ENCODE measurements around the gene BTG4. TPM values are rescaled to one million over a fixed set of nuclear protein-coding genes. Genes with fewer than 3 reads are reported as not detected.

The BTG4 gene
- total and polyA plus RNA-seq, 2 experiments from 2014 or later, result 0.21 to 0.31 TPM

GRCh38 chr11:111510311-111510710 lies 1.9 kb downstream of the BTG4 start:
- DNase-seq (ENCODE audit: low spot score) (no peak), ATAC-seq (no peak)
- peaks cover 26% of the 10 kb centered on the region for H3K27me3 Mint-ChIP-seq (ENCODE audit: insufficient read depth, low read depth, poor library complexity)

More at GRCh38 chr11:111510311-111510710, 1.9 kb downstream of the BTG4 start:
- Histone ChIP-seq H3K27me3 (ENCODE audit: insufficient read depth) (peaks cover 36% of the 10 kb centered on the region), H3K79me2 (replicated peaks; ENCODE audit: insufficient read depth) (no peaks in the 10 kb centered on the region), H3K9me2 (ENCODE audit: insufficient read depth) (no peaks in the 10 kb centered on the region), H3K4me1 (ENCODE audit: insufficient read depth) (peaks cover 22% of the 10 kb centered on the region), H3K36me3 (ENCODE audit: insufficient read depth) (no peaks in the 10 kb centered on the region), H3F3A (replicated peaks; ENCODE audit: low read depth) (peaks cover 6% of the 10 kb centered on the region; the same call in 1 of the 2 replicates), H3K27ac (ENCODE audit: low read depth) (no peak overlapping the region), H3K4me2 (no peak overlapping the region), H3K4me3 (no peak overlapping the region), H2AFZ (peak overlapping the region; percentile 39; the same call in 1 of the 2 replicates), H4K20me1 (replicated peaks; ENCODE audit: insufficient read depth) (no peaks in the 10 kb centered on the region)
- Mint-ChIP-seq H3K4me3 (no peak overlapping the region), H3K4me1 (peaks cover 11% of the 10 kb centered on the region; the same call in 2 of the 3 replicates), H3K36me3 (ENCODE audit: low read depth) (no peaks in the 10 kb centered on the region), H3K9me3 (no peaks in the 10 kb centered on the region), H3K27ac (peak overlapping the region; percentile 3; the same call in 1 of the 2 replicates)
- TF ChIP-seq, protein P1, sequence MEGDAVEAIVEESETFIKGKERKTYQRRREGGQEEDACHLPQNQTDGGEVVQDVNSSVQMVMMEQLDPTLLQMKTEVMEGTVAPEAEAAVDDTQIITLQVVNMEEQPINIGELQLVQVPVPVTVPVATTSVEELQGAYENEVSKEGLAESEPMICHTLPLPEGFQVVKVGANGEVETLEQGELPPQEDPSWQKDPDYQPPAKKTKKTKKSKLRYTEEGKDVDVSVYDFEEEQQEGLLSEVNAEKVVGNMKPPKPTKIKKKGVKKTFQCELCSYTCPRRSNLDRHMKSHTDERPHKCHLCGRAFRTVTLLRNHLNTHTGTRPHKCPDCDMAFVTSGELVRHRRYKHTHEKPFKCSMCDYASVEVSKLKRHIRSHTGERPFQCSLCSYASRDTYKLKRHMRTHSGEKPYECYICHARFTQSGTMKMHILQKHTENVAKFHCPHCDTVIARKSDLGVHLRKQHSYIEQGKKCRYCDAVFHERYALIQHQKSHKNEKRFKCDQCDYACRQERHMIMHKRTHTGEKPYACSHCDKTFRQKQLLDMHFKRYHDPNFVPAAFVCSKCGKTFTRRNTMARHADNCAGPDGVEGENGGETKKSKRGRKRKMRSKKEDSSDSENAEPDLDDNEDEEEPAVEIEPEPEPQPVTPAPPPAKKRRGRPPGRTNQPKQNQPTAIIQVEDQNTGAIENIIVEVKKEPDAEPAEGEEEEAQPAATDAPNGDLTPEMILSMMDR (conservative IDR thresholded peaks at IDR 0.05; ENCODE audit: low read depth in 2 of 2), result no peak
- TF ChIP-seq REST (IDR thresholded peaks at IDR 0.05; ENCODE audit: unreplicated experiment) (no peak), ZNF331 (CRISPR knock-in tag; IDR thresholded peaks at IDR 0.05; ENCODE audit: low read depth) (no peak), NANOG (IDR thresholded peaks at IDR 0.05; ENCODE audit: borderline replicate concordance) (no peak), STAT1 (IDR thresholded peaks at IDR 0.05; ENCODE audit: unreplicated experiment) (no peak), ZNF114 (CRISPR knock-in tag; IDR thresholded peaks at IDR 0.05) (no peak)
- TF ChIP-seq, protein P2, sequence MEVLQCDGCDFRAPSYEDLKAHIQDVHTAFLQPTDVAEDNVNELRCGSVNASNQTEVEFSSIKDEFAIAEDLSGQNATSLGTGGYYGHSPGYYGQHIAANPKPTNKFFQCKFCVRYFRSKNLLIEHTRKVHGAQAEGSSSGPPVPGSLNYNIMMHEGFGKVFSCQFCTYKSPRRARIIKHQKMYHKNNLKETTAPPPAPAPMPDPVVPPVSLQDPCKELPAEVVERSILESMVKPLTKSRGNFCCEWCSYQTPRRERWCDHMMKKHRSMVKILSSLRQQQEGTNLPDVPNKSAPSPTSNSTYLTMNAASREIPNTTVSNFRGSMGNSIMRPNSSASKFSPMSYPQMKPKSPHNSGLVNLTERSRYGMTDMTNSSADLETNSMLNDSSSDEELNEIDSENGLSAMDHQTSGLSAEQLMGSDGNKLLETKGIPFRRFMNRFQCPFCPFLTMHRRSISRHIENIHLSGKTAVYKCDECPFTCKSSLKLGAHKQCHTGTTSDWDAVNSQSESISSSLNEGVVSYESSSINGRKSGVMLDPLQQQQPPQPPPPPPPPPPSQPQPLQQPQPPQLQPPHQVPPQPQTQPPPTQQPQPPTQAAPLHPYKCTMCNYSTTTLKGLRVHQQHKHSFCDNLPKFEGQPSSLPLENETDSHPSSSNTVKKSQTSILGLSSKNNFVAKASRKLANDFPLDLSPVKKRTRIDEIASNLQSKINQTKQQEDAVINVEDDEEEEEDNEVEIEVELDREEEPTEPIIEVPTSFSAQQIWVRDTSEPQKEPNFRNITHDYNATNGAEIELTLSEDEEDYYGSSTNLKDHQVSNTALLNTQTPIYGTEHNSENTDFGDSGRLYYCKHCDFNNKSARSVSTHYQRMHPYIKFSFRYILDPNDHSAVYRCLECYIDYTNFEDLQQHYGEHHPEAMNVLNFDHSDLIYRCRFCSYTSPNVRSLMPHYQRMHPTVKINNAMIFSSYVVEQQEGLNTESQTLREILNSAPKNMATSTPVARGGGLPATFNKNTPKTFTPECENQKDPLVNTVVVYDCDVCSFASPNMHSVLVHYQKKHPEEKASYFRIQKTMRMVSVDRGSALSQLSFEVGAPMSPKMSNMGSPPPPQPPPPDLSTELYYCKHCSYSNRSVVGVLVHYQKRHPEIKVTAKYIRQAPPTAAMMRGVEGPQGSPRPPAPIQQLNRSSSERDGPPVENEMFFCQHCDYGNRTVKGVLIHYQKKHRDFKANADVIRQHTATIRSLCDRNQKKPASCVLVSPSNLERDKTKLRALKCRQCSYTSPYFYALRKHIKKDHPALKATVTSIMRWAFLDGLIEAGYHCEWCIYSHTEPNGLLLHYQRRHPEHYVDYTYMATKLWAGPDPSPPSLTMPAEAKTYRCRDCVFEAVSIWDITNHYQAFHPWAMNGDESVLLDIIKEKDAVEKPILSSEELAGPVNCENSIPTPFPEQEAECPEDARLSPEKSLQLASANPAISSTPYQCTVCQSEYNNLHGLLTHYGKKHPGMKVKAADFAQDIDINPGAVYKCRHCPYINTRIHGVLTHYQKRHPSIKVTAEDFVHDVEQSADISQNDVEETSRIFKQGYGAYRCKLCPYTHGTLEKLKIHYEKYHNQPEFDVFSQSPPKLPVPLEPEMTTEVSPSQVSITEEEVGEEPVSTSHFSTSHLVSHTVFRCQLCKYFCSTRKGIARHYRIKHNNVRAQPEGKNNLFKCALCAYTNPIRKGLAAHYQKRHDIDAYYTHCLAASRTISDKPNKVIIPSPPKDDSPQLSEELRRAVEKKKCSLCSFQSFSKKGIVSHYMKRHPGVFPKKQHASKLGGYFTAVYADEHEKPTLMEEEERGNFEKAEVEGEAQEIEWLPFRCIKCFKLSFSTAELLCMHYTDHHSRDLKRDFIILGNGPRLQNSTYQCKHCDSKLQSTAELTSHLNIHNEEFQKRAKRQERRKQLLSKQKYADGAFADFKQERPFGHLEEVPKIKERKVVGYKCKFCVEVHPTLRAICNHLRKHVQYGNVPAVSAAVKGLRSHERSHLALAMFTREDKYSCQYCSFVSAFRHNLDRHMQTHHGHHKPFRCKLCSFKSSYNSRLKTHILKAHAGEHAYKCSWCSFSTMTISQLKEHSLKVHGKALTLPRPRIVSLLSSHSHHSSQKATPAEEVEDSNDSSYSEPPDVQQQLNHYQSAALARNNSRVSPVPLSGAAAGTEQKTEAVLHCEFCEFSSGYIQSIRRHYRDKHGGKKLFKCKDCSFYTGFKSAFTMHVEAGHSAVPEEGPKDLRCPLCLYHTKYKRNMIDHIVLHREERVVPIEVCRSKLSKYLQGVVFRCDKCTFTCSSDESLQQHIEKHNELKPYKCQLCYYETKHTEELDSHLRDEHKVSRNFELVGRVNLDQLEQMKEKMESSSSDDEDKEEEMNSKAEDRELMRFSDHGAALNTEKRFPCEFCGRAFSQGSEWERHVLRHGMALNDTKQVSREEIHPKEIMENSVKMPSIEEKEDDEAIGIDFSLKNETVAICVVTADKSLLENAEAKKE (CRISPR knock-in tag; IDR thresholded peaks at IDR 0.05), result no peak

All from GM23338 (cell line).